IMR-90 (cell line): ENCODE measurements around the gene FAM219A. TPM values are rescaled to one million over a fixed set of nuclear protein-coding genes. Genes with fewer than 3 reads are reported as not detected.
"Not testable (repeated sequence)": the region's sequence is repeated elsewhere in the genome, so short reads cannot be mapped to it uniquely, and the experiment has no call there.

Experiments
- ATAC-seq: fragments of 200-7000 bp; cut with Tn5 transposase; 2 replicates; pipeline ENCODE4 v1.9.1; 2020; ENCODE audit warnings: low read depth, mild to moderate bottlenecking, moderate library complexity
- BruUV-seq: library from RNA; stranded (reverse); fragments of 400-500 nt; replicated peaks from 2 replicates; lab custom pipeline; 2021; lab: Mats Ljungman, UMichigan
- CTCF ChIA-PET: fragments of 300-600 bp; formaldehyde crosslinking; extraction: SDS; loops from one replicate; lab custom pipeline; 2021; ENCODE audit warnings: antibody characterized with exemption; lab: Yijun Ruan, JAX
- POLR2A ChIA-PET: fragments of 300-600 bp; sonication (Branson Sonifier 250); formaldehyde crosslinking; loops from one replicate; lab custom pipeline; 2022; ENCODE audit warnings: antibody characterized with exemption; ENCODE audit not compliant: unreplicated experiment; lab: Charles Lee
- DNase-seq: peaks from one replicate; pipeline ENCODE4 v3.0.0; 2013
- H2AFZ ChIP-seq: replicated peaks from 2 replicates; pipeline ENCODE3; 2013; ENCODE audit warnings: low read length, mild to moderate bottlenecking; ENCODE audit not compliant: poor library complexity
- H2AK5ac ChIP-seq: 2 replicates; pipeline ENCODE4 v1.6.1; 2013; ENCODE audit warnings: low read depth, low read length, inconsistent platforms
- H2AK9ac ChIP-seq: replicated peaks from 2 replicates; pipeline ENCODE3; 2013; ENCODE audit warnings: mild to moderate bottlenecking, low read depth, low read length, moderate library complexity; ENCODE audit not compliant: poor library complexity
- H2BK120ac ChIP-seq: 2 replicates; pipeline ENCODE4 v1.6.1; 2013; ENCODE audit warnings: low read depth, low read length, inconsistent platforms
- H2BK15ac ChIP-seq: 3 replicates; pipeline ENCODE4 v1.6.1; 2013; ENCODE audit warnings: low read depth, low read length, inconsistent platforms
- H2BK20ac ChIP-seq: 2 replicates; pipeline ENCODE4 v1.6.1; 2013; ENCODE audit warnings: low read depth, mild to moderate bottlenecking, inconsistent platforms, low read length, moderate library complexity
- H2BK5ac ChIP-seq: 2 replicates; pipeline ENCODE4 v1.6.1; 2013; ENCODE audit warnings: mild to moderate bottlenecking, low read depth, low read length, inconsistent platforms; ENCODE audit not compliant: poor library complexity, severe bottlenecking
- H3K14ac ChIP-seq: replicated peaks from 2 replicates; pipeline ENCODE4 v1.6.1; 2013; ENCODE audit warnings: low read depth, low read length, inconsistent platforms
- H3K18ac ChIP-seq: 2 replicates; pipeline ENCODE4 v1.6.1; 2013; ENCODE audit warnings: low read depth, low read length, control low read depth
- H3K23ac ChIP-seq: 2 replicates; pipeline ENCODE4 v1.6.1; 2013; ENCODE audit warnings: low read depth, low read length, inconsistent platforms
- H3K27ac ChIP-seq: 2 replicates; pipeline ENCODE4 v1.5.1; 2013; ENCODE audit warnings: mild to moderate bottlenecking, control low read depth, low read length; ENCODE audit not compliant: insufficient read depth
- H3K27me3 ChIP-seq: 2 replicates; pipeline ENCODE4 v1.6.1; 2013; ENCODE audit warnings: low read length; ENCODE audit not compliant: control insufficient read depth, insufficient read depth
- H3K36me3 ChIP-seq: 2 replicates; pipeline ENCODE4 v1.6.1; 2013; ENCODE audit warnings: low read length, mixed read lengths; ENCODE audit not compliant: control insufficient read depth, insufficient read depth
- H3K4ac ChIP-seq: 2 replicates; pipeline ENCODE4 v1.6.1; 2013; ENCODE audit warnings: low read depth, low read length, inconsistent platforms
- H3K4me1 ChIP-seq: 2 replicates; pipeline ENCODE4 v1.6.1; 2013; ENCODE audit warnings: low read length, mixed read lengths; ENCODE audit not compliant: control insufficient read depth, insufficient read depth
- H3K4me2 ChIP-seq: 2 replicates; pipeline ENCODE4 v1.6.1; 2013; ENCODE audit warnings: low read depth, mild to moderate bottlenecking, control low read depth, low read length, moderate library complexity
- H3K4me3 ChIP-seq: 2 replicates; pipeline ENCODE4 v1.5.1; 2013; ENCODE audit warnings: low read depth, mild to moderate bottlenecking, control low read depth, low read length, moderate library complexity; ENCODE audit not compliant: insufficient read depth
- H3K56ac ChIP-seq: 2 replicates; pipeline ENCODE4 v1.6.1; 2013; ENCODE audit warnings: low read length, inconsistent platforms; ENCODE audit not compliant: insufficient read depth; ENCODE audit errors: extremely low read depth
- H3K79me1 ChIP-seq, 2 experiments: 2 replicates each; pipeline ENCODE4 v1.6.1; 2013; ENCODE audit warnings: low read length in 2 of 2, inconsistent platforms in 1 of 2, low read depth in 1 of 2
- H3K9ac ChIP-seq: 2 replicates; pipeline ENCODE4 v1.6.1; 2013; ENCODE audit warnings: low read depth, low read length, control low read depth
- H3K9me1 ChIP-seq: 2 replicates; pipeline ENCODE4 v1.6.1; 2013; ENCODE audit warnings: low read length, inconsistent platforms; ENCODE audit not compliant: insufficient read depth
- H3K9me3 ChIP-seq: 2 replicates; pipeline ENCODE4 v1.6.1; 2013; ENCODE audit warnings: low read length; ENCODE audit not compliant: control insufficient read depth, insufficient read depth
- H4K20me1 ChIP-seq: 2 replicates; pipeline ENCODE4 v1.6.1; 2013; ENCODE audit warnings: low read length, inconsistent platforms; ENCODE audit not compliant: insufficient read depth
- H4K5ac ChIP-seq: 2 replicates; pipeline ENCODE4 v1.6.1; 2013; ENCODE audit warnings: mild to moderate bottlenecking, low read depth, low read length, control low read depth
- H4K8ac ChIP-seq, 2 experiments: 2 replicates each; pipeline ENCODE4 v1.6.1; 2013; ENCODE audit warnings: low read depth in 2 of 2, low read length in 2 of 2, control low read depth in 1 of 2, inconsistent platforms in 1 of 2
- H4K91ac ChIP-seq: 2 replicates; pipeline ENCODE4 v1.6.1; 2013; ENCODE audit warnings: low read depth, low read length, inconsistent platforms; ENCODE audit not compliant: insufficient read depth
- WGBS, 2 experiments: methylation state at CpG; one replicate each; pipeline versions ENCODE4 v1.1.5 to v1.1.7; 2013; ENCODE audit warnings: missing lambda C conversion rate in 2 of 2; ENCODE audit not compliant: insufficient read length in 1 of 2; ENCODE audit errors: extremely low coverage in 2 of 2; 5-methylcytosine and 5-hydroxymethylcytosine counted together
- dilution Hi-C: fragments of 300-500 bp; cut with HindIII; formaldehyde crosslinking; loops from one replicate; pipeline ENCODE4 v1.14.3; 2018; ENCODE audit warnings: low sequenced_read_pairs; ENCODE audit not compliant: unreplicated experiment
- in situ Hi-C: fragments of 300-500 bp; cut with MboI; formaldehyde crosslinking; loops from 3 replicates; pipeline ENCODE4 v1.14.3; 2019; ENCODE audit warnings: low sequenced_read_pairs, inconsistent platforms, mixed read lengths
- intact Hi-C: fragments of 100-400 bp; cut with micrococcal nuclease; formaldehyde crosslinking; loops from 2 replicates; pipeline ENCODE4 v1.10.0; 2022
- polyA plus RNA-seq, 3 experiments: library from polyadenylated mRNA; depleted of rRNA; stranded (reverse); fragments of >200 nt; gene quantifications; 2 replicates each; pipeline ENCODE4 v1.2.3, GENCODE V29; 2012; ENCODE audit warnings: low replicate concordance in 1 of 3
- total RNA-seq: library from RNA; depleted of rRNA; stranded (reverse); fragments of >200 nt; gene quantifications from 2 replicates; pipeline ENCODE4 v1.2.3, GENCODE V29; 2012

Gene FAM219A
- total and polyA plus RNA-seq, 2 of the 4 experiments (the other 2 are of a cell fraction): 4.8 to 20.8 TPM

GRCh38 chr9:34367751-34368410, 90.5 kb downstream of the FAM219A start:
- H2BK15ac ChIP-seq, in situ Hi-C loops, H3K4ac ChIP-seq, DNase-seq, intact Hi-C loops, H2BK120ac ChIP-seq, H3K4me2 ChIP-seq, H3K56ac ChIP-seq, CTCF ChIA-PET, H3K27ac ChIP-seq, BruUV-seq, H4K91ac ChIP-seq, dilution Hi-C loops, H2AFZ ChIP-seq, H3K9me1 ChIP-seq, POLR2A ChIA-PET, H2AK5ac ChIP-seq, H3K4me3 ChIP-seq, H2AK9ac ChIP-seq, H4K20me1 ChIP-seq, H3K18ac ChIP-seq, H2BK20ac ChIP-seq, H3K4me1 ChIP-seq, ATAC-seq, H2BK5ac ChIP-seq, H4K8ac ChIP-seq, H3K14ac ChIP-seq, H3K9ac ChIP-seq, H3K23ac ChIP-seq, H4K5ac ChIP-seq, H3K36me3 ChIP-seq, H3K79me1 ChIP-seq: not testable (repeated sequence)
- Histone ChIP-seq H3K27me3 (peaks cover 21% of the 10 kb centered on the region; the same call in 1 of the 2 replicates), H3K9me3 (peaks cover 12% of the 10 kb centered on the region; the same call in 1 of the 2 replicates)
- WGBS, 2 experiments: 38% methylated on average over 1 of the region's 3 CpGs; no CpG with 5 or more reads in 1 of the 2 experiments
